ENCODE measurements around the gene ZC3H4.
"Not testable (repeated sequence)": the region's sequence is repeated elsewhere in the genome, so short reads cannot be mapped to it uniquely, and the experiment has no call there.

The ZC3H4 gene

DNA sequence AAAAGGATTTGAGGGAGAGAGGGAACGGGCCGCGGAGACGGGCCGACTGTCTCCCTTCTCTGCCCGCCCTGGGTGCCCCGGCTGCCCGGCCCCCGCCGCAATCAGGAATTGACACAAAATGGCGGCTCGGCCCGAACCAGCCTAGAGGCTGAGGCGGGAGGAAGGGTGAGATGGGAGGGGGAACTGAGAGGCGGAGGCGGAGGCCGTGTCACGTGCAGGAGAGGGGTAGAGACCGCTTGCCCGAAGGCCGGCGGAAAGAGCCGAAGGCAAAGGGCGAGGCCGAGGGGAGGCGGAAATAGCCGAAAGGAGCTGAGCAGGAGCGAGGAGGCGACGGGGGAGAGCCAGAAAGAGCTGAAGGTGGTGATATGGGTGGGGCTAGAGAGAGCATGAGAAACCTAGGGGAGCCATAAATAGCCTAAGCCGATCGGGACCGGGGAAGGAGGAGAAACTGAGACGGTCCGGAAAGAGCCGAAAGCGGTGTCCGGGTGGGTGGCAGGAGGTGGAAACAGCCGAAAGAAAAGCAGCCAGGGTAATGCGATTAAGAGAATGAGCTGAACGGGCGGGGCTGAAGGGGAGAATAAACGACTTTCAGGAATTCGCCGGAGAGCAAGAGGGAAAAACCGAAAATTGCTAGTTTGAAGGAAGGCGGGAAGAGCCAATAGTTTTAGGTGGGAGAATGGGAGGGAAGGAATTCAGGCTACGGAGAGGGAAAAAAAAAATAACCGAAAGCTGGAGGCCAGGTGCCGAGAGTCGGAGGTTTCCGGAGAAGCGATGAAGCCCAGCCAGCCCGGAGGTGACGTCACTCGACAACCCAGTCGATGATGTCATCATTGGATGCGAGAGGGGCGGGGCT, at the start of gene ZC3H4:
Gene ZC3H4, minus strand, starts transcription at position 780 of the 853 bp plus-strand sequence. CDS start 1,192 bp downstream, outside the sequence.
- DNase-seq, result peak; percentile 98

DNA sequence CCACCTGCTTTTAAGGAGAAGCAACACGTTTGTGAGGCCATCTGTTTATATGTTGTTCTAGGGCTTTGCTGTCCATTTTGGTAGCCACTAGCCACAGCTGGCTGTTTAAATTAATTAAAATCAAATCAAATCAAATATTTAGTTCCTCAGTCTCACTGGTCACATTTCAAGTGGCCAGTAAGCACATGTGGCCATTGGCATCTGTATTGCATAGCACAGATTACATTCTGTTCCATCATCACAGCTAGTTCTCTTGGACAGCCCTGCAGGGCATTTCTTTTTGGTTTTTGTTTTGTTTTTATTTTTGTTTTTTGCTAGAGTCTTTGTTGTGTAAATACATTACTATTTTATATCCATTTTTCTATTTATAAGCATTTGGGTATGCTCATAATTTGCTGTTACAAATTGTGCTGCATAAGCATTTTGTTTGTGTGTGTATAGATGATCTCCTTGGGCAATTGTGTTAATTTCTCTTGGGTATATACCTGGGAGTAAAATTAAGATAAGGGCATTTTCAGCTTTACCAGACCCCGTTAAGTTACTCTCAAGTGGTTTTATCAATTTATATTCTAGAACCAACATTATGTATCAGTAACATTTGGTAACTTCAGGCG, 48.4 kb upstream of the ZC3H4 start:
- no peak for DNase-seq

DNA sequence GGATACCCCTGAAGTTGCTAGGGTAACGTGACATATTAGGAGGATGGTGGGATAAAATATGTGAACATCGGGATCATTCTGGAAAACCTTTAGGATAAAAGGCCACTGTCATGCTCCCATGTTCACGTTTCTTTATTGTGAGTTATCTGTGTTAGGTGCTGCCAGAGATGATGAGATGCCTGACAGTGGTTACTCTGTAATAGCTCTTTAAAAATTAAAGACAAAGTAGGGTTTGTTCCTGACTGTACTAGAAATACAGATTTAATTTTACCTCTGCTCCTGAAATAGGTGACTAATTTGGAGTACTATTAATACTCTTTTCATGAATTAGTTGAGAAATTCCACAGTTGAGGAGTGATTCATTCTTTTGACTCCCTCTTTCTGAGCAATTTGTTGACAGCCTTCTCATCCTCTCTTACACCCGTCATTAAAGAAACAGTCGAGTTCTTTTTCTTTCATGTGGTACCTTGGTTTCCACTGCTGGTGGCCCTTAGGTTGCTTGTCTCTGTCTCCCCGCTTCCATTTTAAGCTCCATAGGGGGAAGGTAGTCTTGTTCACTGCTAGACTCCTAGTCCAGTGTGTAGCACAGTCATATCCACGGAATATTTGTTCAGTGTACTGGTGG, 45.4 kb upstream of the ZC3H4 start:
- DNase-seq, result no peak

DNA sequence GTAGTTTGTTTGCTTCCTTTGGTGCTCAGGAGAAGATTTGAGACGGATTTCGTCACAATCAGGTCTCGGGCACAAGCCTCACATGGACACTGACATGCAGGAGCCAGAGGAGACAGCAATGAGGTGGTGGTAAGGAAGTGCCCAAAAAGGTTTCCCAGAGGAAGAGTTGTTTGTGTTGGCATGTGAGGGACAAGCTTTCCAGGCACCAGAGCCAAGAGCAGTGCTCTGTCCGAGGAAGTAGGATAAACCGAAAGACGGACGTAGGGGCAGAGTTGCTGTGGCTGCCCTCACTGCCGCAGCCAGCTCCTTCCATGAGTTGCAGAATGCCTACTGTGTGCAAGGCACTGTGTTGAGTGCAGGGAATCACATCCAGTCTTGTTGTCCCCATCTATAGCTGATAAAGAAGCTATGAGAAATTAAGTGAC, 44.8 kb upstream of the ZC3H4 start:
- no peak for DNase-seq

DNA sequence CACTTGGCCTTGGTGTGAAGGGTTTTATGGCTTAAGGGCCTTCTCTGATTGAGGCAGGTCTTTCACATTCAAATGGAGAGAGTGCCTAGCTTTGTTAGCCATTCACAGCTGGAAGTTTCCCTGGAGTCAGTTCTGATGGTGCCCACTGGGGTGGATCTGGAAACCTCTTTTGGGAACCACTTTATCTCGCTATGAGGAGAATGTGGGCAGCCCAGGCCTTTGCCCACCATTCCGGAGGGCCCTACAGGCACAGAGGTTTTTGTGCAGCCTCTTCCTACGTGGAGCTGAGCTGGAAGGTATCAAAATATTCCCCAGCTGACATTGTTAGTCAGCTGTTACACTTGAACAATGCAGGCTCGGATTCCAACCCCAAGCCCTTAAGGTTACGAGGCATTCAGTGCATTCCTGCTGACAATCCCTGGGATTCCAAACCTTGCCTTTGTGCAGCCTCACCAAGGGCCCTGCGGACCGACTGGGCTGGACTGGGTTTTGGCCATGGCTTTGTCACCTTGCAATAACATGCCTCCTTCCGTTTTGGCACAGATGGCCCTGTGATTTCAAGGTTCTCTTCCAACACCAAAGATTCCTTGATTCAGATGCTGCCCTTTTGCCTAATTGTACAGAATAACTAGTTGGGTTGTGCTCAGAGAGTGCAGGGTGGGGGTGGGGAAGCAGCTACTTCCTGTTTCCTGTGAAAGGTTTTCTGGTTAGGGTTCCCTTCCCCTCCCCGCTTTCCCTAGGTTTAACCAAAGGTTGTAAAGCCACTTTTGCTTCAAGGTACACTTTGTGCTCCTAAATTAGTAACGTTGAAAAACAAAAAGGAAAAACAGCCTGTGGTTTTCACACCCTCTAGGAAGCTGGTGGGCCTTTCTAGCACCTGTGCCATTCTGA, 44.1 kb upstream of the ZC3H4 start:
- no peak for DNase-seq

DNA sequence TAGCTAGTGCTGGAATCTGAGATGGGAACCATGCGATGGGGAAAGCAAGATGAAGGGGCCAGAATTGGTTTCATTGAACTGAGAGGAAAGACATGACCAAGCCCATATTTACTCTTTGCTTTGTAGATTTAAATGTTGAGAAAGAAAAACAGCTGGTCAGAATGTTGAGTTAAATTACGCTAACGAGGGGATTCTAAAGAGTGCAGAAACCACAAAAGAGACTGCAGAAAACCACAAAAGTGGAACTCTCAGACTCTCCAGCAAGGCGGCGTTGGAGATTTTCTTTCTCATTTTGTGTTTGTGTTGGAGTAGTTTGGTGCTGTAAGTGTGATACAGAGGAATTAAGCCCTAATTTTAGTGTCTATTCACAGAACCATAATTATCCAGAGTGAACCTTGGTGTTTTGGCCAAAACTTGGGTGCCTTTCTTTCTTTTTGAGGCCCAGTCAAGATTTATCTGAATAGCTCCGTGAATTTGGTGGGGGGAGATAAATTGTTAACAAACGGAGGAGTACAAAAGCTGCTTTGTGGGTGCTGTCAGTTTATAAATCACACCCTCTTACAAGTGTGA, 43.4 kb upstream of the ZC3H4 start:
- no peak for DNase-seq

DNA sequence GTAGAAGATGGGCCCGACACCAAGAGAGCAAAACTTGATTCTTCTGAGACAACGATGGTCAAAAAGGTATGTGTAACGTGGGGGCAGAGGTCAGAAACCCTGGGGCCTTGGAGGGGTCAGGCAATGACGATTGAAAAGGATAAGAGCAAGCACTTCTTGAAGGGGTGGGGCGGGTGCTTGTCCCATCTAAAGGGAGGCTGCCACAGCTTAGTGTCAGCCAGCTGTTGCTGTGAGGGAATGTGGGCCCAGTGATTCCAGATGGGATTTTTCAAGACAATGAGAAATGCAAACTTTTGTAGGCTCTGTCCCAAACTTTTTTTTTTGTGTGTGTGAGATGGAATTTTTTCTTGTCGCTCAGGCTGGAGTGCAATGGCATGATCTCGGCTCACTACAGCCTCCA, 41.6 kb upstream of the ZC3H4 start:
- no peak for DNase-seq

DNA sequence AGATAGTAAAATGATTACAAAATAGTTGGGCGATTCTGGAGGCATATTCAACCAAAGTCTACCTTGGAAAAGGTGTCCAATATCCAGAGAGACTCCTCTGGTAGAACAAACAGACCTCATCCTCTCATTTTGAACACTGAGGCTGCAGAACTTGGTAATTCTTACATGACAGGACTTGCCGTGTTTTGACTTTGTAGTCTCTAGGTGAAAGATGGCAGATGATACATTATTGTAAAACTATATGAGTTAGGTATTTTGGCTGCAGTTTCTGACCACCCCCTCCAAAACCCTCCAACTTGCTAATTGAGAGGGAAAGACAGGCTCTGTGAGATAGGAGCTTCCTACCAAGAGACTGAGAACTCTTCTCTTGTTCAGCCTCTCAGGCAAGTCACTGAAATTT, 39.7 kb upstream of the ZC3H4 start:
- DNase-seq, result no peak

DNA sequence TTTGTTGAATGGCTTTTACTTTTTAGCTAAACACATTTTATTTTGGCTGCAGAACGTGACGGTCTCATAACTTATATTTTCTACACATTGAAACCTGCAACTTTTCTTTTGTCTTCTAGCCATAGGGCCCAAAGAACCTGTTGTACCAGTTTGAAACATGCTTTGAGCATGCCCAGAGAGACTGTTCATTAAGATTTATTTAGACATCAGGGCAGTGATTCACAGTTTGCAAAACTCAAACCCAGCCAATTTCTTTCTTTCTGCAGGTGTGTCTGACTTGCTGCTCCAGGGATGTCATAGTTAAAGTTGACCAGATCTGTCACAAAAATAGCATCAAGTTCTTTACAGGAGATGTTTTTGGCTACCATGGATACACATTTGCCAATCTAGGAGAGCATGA, 39.1 kb upstream of the ZC3H4 start:
- no peak for DNase-seq

DNA sequence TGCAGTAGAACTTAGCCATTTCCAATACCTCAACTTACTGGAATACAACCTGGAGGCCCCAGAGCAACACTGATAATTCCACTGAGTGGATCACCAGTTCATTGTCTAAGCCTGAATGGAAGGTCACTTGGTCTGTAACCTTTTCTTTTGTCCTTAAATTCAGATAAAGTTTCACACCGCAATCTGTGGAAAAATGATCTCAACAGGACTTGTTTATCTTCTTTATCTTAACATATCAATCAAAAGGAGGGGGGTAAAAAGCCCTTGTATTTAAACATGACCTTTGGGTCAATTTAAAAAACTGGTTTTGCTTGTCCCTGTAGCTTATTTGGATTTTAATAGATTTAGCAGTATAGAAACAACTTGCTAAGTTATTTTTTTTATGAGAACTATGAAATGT, 38.6 kb upstream of the ZC3H4 start:
- no peak for DNase-seq

DNA sequence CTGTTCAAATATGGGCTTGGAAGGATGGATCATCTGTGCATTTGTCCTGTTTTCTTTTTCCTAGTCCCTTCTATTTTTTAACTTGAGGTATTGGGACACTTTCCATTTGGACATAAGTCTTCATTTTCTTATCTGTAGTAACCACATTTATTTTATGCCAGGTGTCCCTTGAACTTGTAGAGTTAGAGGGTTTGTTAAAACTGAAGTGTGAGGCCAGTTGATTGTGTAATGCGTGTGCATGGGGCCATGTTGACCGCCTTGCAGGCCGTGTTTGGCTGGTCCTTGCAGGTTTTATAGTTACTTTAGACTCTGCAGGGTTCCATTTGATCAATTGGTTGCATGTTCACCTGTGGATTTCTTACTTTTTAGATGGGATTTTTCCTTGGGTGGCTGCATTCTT, 38.1 kb upstream of the ZC3H4 start:
- no peak for DNase-seq

DNA sequence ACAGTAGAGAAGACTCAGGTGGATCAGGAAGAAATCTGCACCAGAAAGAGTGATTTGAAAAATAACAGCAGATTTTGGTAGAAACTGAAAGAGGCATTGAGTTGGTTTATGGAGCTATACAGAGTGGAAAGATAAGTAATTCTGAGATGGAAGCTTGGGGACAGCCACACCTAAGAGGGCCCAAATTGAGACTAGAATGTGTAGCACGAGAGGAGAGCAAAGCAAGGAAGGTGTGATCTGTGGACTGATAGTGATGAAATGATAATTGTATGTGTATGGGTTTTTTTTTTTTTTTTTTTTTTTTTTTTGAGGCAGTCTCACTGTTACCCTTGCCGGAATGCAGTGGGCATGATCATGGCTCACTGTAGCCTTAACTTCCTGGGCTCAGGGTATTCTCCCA, 33.3 kb upstream of the ZC3H4 start:
- no peak for DNase-seq

DNA sequence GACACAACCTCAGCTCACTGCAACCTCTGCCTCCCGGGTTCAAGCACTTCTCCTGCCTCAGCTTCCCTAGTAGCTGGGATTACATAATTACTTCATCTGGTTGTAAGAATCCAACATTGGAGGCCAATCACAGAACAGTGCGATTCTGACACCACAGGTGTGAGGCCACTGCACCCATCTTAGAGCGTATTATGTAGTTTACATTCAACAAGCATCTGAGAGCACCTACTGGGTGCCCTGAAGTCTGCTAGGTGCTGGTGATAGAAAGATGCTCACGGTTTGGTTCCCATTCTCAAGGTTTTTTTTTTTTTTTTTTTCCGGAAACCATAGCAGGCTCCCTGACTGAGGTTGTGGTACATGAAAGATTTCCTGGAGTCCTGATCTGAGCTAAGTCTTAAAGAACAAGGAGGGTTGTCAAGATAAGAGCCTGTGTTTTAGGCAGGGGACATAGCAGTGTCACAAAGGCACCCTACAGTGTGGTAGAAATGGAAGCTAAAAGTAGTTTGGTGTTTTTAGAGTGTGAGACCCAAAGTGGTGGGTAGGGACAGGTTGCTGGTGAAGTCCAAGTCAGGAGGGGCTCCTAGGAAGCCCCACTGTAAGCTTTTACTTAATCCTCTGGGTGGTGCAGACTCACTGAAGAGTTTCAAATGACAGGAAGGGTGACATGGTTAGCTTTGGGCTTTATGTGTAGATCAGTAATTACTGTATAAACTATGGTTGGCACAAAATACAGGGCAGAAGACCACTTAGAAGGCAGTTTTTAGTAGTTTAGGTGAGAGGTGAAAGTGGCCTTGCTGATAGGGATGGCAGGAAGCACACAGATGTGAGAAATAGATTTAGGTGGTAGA, 32.3 kb upstream of the ZC3H4 start:
- DNase-seq, result no peak

DNA sequence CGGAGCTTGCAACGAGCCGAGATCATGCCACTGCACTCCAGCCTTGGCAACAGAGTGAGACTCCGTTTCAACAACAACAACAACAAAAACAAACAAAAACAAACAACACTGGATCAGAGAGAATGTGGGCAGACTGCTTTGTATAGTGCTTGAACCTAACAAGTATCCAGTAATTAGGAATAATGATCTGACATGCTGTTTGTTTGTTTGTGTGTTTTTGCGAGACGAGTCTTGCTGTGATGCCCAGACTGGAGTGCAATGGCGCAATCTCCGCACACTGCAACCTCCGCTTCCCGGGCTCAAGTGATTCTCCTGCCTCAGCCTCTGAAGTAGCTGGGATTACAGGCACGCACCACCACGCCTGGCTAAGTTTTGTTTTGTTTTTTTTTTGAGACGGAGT, 31.1 kb upstream of the ZC3H4 start:
- DNase-seq, result no peak

DNA sequence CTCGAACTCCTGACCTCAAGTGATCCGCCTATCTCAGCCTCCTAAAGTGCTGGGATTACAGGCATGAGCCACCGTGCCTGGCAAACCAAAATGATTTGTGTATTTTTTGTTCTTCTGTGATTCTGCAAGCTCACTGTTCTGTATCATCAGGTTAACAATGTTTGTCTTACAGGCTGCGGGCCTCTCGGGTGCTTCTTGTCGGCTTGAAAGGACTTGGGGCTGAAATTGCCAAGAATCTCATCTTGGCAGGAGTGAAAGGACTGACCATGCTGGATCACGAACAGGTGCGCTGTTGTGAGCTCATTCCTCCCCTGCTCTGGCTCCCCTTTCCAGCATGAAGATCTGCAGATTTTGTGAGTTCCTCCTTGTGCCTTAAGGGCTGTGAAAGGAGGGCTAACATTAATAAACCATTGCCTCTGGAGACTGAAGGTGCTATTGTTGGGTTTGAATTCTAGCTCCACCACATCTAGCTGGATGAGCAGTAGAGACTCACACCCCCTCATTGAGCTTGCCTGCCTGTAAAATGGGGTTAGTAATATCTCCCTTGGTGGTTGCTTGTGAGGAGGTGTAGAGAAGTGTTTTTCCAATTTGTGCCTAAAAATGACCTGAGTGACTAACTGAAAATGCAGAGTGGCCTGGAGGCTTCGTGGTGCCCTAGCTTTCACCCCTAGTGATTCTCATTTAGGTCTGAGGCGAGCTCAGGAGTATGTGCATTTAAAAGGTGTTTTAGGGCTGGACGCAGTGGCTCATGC, 29.9 kb upstream of the ZC3H4 start:
- DNase-seq, result no peak

DNA sequence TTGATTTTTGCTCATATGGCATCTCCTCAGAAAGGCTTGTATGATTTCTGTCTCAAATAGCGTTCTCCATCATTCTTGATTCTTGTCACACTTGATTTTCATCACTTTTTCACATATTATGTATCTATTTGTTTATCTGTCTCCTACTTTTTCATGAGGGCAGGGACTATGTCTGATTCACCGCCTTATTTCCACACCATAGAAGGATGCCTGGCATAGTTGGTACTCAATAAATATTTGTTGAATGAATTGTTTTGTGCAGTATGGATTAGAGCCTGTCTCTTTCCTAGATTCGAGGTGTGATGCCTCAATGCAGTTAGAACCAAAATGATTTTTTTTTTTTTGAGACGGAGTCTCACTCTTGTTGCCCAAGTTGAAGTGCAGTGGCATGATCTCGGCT, 29.2 kb upstream of the ZC3H4 start:
- no peak for DNase-seq

DNA sequence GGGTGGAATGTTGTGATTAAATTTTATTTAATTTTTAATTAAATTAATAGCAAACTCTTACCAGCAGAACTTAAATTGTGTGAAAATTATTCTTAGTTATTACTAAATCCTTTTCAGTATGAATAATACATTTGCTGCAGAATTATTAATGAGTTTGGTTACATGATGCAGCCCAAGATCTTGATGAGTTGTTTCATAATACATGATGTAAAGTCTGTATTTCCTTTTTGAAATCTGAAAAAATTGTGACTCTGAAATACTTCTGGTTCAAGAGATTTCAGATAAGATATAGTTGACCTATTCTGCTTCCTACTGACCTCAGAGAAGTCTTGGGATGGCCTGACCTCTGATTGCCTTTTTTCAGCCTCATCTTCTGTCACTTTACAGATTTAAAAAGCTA, 28.1 kb upstream of the ZC3H4 start:
- DNase-seq, result no peak

DNA sequence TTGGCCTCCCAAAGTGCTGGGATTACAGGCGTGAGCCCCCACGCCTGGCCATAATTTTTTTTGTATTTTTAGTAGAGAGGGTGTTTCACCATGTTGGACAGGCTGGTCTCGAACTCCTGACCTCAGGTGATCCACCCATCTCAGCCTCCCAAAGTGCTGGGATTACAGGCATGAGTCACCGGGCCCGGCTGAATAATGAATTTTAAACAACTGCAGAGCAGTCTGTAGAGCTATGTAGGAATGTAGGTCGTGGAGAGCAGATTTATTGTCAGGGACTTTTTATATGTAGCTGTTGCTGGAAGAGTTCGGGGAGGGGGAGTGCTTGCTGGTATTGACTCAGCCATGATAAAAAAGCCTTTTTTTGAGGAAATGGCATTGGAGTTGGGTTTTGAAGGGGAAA, 27.7 kb upstream of the ZC3H4 start:
- DNase-seq, result not testable (repeated sequence)

DNA sequence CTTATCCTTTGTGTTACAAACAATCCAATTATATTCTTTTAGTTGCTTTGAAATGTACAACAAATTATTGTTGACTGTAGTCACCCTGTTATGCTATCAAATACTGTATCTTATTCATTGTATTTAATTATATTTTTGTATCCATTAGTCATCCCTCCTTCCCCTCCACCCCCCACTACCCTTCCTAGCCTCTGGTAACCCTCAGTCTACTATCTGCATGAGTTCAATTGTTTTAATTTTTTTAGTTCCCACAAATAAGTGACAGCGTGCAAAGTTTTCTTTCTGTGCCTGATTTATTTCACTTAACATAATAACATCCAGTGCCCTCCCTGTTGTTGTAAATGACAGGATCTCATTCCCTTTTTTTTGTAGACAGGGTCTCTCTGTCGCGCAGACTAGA, 21.6 kb upstream of the ZC3H4 start:
- no peak for DNase-seq

DNA sequence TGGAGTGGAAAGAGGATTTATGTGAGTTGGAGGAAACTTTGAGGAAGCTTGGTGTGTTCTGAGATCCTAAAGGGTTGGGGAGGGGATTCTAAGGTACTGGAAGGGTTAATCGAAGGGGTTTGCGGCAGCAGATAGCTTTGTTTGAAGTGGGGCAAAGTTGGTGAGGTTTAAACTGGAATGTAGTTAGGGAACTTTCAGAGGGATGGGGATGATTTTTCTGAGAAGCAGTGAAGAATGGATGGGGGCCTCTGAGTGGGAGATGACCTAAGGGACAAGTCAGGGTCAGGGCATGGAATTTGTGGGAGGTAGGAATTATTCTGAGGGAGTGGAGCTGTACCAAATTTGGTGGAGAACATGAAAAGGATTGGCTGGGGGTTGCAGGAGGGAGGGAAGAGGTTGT, 21.0 kb upstream of the ZC3H4 start:
- no peak for DNase-seq

DNA sequence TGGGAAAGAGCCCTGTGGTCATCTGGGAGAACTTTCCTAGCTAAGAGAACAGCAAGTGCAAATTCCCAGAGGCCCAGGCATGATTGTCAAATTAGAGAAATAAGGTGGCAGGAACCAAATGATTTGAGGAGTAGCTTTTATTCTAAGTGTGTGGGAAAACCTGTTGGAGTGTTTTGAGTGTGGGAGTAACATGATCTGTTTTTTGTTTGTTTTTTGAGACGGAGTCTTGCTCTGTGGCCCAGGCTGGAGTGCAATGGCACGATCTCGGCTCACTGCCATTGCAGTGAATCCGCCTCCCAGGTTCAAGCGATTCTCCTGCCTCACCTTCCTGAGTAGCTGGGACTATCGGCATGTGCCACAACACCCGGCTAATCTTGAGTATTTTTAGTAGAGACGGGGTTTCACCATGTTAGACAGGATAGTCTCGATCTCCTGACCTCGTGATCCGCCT, 19.5 kb upstream of the ZC3H4 start:
- DNase-seq, result no peak
